Hepatic stellate cell (primary cell): ENCODE measurements around the gene MAN1A2.
"Not testable (repeated sequence)": the region's sequence is repeated elsewhere in the genome, so short reads cannot be mapped to it uniquely, and the experiment has no call there.

Source experiments
- DNase-seq: peaks from one replicate; pipeline ENCODE4 v3.0.0; 2011; ENCODE audit warnings: low spot score

The MAN1A2 gene

DNA sequence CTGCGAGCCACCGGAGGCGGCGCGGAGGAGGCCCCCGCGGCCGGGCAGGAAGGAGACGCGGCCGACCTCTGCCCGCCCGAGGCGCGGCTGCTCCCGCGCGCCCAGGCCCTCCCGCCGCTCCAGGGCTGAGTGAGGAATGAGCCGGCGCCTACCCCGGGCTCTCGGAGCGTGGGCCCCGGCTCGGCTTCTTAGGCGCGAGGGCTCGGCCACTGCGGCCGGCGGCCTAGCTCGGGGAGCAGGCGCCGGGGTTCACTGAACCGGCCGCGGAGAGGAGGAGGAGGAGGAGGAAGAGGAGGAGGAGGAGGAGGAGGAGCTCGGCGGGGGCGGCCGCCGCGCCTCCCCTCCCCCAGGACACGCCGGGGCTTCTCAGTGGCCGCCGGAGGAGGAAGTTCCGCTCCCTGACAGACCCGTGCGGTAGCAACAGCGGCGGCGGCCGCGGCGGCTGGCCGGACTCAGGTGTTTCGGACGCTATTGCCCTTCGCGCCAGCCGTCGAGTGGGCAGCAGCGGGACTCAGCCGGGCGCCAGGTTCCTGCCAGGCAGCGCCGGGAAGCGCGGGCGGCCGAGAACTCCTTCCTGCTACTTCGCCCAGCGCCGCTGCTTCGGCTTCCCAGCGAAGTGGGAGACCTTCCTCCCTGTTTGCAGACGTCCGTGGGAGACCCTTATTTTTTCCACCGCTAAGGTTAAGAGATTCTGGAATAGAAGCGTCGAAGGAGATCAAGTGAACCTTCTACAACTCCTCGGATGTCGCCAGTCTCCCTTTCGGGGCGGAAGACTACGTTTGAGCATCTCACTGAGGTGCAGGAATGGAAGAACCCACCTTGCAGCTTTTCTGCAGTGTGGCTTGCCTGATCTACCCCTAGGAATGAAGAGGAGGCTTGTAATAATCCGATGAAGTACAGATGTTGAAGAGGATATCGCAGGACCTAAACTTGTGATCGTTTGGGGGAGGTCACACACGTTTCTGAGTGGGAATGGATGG lies at the start of gene MAN1A2:
Gene MAN1A2, plus strand, starts transcription at position 404 of the 980 bp plus-strand sequence. CDS start 735 bp downstream, outside the sequence.
- peak; percentile 51 for DNase-seq

DNA sequence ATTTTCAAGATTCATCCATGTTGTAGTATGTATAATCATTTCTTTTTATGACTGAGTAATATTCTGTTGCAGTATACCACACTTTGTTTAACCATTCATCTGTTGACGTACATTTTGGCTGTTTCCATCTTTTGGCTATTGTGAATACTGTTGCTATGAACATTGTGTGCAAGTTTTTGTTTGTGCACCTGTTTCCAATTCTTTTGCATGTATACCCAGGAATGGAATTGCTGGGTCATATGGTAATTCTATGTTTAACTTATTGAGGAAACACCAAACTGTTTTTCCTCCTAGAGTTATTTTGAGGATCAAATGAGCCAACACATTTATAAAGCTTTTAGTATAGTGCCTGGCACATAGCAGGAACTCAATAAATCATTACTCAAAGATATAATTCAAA lies 49.2 kb upstream of the MAN1A2 start:
- DNase-seq: no peak

GRCh38 chr1:117318426-117318825 lies 48.8 kb upstream of the MAN1A2 start:
- DNase-seq: no peak

- no peak for DNase-seq
Observed at GRCh38 chr1:117320515-117320914, 46.7 kb upstream of the MAN1A2 start.

GRCh38 chr1:117321680-117322609 lies 45.3 kb upstream of the MAN1A2 start:
- DNase-seq: no peak

GRCh38 chr1:117324357-117324756 lies 42.9 kb upstream of the MAN1A2 start:
- DNase-seq: no peak

DNA sequence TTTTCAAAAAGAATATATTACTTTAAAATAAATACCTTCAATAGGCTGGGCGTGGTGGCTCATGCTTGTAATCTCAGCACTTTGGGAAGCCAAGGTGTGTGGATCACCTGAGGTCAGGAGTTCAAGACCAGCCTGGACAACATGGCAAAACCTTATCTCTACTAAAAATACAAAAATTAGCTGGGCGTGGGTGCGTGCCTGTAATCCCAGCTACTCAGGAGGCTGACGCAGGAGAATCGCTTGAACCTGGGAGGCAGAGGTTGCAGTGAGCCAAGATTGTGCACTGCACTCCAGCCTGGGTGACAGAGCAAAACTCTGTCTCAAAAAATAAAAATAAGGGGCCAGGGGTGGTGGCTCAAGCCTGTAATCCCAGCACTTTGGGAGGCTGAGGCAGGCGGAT lies 41.2 kb upstream of the MAN1A2 start:
- DNase-seq: not testable (repeated sequence)

DNA sequence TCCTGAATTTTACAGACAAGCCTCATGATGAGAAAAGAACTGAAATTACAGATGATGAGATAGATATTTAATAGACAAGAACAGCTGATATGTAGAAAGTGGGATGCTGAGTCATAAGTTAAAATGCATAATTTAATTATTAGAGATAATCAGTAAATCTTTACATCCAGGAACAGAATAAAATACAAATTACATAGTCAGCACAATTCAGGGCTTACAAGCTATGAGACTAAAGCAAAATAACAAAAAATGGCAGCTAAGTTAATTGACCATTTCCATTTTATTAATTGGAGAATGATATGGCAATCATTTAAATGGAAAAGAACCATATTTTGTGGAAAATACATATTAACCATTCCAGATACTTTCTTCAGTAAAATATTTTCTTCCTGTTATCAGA lies 40.2 kb upstream of the MAN1A2 start:
- DNase-seq: no peak

DNA sequence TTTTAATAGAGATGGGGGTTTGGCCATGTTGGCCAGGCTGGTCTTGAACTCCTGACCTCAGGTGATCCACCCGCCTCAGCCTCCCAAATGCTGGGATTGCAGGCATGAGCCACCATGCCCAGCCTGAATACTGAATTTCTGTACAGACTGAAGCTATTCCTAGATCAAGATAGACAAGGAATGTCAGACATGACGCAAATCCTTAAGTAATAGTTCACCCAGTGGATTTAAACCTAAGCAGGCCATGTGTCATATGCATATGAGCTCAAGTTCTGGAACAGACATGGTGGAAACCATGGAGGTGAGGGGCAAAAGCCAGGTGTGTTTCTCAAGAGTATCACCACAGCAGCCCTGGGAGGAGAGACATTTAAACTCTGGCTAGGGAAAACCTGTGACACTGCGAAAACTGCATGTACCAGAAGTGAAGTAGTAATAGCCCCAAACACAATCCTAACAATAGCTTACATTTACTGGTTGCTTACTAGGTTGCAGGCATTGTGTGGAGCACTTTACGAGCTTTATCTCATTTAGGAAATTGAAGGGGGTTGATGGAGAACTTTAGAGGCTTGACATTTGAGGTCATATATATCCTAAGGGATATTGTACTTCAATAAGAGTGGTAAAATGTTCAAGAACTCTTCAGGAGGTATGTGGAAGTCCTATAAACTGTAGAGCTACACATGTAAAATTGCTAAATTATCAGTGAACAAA lies 31.7 kb upstream of the MAN1A2 start:
- no peak for DNase-seq

DNA sequence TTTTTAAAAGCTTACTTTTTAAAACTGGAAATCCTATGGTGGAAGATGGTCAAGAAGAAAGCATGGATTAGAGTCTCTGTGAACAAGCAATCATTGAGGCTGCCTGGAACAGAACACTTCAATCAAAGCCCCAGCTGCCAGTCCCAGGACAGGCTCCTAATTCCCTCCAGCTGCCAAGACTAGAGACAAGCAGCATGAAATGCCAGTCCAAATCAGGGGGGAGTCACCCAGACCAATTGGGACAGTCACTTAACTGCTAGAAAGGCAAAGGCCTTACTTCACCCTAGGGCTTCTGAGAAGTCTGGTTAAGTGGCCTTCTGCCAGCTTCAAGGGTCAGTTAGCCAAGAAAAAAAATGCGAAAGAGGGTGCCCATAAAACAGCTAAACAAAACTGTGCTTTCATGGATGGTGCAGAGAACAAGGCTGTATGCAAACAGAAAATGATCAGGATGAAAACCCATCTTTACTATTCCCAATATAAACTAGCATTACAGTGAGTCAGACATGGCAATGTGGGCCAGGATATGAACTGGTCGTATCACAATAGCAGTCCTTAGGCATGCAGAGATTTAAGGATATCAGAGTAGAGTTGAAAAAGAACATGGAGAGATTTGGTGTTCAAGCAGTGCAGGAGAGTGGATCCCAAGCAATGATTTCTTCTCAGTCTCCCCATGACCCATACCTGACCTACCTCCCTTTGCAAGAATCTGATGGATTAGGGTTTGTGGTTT lies 31.0 kb upstream of the MAN1A2 start:
- DNase-seq: no peak

GRCh38 chr1:117339866-117340700 lies 27.2 kb upstream of the MAN1A2 start:
- no peak for DNase-seq

GRCh38 chr1:117341123-117341522 lies 26.1 kb upstream of the MAN1A2 start:
- DNase-seq: no peak

DNA sequence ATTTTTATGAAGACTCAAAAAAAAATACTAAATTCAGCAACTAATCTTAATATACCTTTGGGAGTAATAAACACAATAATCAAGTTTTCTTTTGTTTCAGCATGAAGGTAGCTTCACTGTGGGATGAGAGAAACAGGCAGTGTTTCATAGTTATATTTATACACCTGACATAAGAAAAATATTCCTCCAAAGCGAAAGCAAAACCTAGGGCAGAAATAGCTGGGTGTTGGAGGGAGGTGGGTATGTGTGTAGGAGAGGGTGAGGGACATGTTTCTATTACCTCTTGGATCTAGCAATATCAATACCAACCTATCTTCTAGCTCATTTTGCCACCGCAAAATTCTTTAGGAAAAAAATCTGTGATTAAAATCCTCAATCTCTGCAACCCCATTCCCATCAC lies 24.9 kb upstream of the MAN1A2 start:
- no peak for DNase-seq

DNA sequence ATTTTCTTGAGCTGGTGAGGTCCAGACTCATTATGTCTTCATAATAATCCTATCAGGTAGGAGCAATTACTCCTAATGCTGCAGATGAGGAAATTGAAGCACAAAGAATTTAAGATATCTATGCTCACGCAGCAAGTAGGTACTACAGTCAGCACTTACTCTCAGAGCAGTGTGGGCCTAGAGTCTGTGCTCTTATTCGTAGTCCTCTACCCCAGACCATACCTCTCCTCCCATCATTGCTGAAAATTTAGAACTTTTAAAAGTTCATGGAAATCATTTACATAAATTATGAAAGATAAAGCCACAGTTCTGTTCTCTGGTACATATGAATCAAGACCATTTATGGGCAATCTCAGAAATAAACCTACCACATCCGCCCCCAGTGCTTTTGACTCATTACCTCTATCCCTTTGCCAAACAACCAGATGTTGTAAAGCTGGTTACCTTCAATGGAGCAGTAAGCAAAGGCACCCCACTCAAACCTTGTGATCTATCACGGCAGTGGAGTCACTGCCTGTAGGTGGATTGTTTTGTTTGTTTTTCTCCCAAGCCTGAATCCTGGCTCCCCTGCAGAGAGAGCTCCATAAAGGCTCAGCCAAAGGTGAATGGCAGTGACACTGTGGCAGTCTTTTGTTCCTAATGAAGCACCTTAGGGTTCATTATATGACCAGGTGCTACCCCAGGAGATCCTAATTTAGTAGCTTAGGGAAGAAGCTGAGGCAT lies 20.9 kb upstream of the MAN1A2 start:
- DNase-seq: no peak

DNA sequence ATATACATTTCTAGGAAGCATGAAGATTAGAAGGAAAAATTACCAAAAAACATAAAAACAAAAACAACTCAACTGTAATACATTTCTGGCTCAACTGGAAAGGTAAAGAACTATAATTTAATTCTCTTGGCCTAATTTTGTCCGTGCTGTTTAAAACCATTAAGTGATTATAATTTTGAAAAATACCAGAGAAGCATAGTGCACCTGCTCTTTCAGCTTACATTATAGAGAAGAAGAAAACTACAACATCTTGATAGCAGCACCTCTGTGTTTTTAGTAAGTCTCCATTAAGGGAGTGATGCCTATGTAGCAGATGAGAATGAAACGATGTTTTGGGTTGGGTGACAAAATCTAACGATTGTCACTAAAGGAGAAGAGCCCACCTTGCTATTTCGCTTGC lies 19.3 kb upstream of the MAN1A2 start:
- no peak for DNase-seq

- not testable (repeated sequence) for DNase-seq
Observed at GRCh38 chr1:117352695-117353094, 14.6 kb upstream of the MAN1A2 start.

DNA sequence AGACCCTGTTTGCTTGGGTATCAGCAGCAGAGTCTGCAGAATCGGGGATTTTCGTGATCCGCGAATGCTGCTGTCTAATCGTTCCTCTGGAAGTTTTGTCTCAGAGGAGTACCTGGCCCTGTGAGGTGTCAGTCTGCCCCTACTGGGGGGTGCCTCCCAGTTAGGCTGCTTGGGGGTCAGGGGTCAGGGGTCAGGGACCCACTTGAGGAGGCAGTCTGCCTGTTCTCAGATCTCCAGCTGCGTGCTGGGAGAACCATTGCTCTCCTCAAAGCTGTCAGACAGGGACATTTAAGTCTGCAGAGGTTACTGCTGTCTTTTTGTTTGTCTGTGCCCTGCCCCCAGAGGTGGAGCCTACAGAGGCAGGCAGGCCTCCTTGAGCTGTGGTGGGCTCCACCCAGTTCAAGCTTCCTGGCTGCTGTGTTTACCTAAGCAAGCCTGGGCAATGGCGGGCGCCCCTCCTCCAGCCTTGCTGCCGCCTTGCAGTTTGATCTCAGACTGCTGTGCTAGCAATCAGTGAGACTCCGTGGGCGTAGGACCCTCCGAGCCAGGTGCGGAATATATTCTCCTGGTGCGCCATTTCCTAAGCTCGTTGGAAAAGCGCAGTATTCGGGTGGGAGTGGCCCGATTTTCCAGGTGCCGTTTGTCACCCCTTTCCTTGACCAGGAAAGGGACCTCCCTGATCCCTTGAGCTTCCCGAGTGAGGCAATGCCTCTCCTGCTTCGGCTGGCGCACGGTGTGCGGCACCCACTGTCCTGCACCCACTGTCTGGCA lies 9.2 kb upstream of the MAN1A2 start:
- DNase-seq: not testable (repeated sequence)

DNA sequence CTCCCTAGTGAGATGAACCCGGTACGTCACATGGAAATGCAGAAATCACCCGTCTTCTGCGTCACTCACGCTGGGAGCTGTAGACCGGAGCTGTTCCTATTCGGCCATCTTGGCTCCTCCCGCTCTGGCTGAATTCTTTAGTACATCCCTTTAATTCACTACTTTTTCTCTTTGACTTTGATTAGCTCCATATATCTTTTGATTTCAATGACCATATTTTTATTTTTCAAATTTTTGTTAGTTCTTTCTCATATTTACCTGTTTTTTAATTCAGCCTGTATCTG lies 8.7 kb upstream of the MAN1A2 start:
- not testable (repeated sequence) for DNase-seq
